NCI-H69 (cell line): Measurements from ENCODE around the gene ESRRA.

Experiments used
- DNase-seq: peaks from one replicate; lab custom pipeline; 2025; lab: John Stamatoyannopoulos, UW

Gene ESRRA

DNA sequence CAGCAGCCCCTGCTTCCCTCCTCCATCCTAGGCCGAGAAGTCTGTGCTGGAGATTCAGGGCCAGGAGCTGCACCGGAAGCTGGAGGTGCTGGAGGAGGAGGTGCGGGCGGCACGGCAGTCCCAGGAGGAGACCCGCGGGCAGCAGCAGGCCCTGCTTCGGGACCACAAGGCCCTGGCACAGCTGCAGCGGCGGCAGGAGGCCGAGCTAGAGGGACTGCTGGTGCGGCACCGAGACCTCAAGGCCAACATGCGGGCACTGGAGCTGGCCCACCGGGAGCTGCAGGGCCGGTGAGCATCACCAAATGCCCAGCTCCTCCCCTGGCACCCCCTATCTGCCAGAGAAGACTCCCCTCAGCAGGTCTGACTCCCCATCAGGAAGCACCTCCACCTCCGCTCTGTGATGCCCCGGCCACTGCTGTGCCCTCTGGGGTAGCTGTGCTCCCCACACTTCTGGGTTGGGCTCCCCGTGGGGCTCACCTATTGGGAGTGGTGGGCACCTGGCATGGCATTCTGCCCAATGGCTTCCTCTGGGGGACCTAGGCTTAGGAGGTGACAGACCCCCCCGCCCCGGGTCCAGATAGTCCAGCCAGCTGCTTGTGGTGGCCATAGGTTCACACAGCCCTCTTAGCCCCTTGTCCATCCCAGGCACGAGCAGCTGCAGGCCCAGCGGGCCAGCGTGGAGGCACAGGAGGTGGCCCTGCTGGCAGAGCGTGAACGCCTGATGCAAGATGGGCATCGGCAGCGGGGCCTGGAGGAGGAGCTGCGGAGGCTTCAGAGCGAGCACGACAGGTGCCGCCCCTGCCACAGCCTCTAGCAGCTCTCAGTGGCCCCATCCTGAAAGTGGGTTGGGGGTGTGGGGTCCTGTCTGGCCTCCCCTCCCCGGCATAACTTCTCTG is 47.0 kb downstream of the ESRRA start:
- DNase-seq: peak; percentile 87

DNA sequence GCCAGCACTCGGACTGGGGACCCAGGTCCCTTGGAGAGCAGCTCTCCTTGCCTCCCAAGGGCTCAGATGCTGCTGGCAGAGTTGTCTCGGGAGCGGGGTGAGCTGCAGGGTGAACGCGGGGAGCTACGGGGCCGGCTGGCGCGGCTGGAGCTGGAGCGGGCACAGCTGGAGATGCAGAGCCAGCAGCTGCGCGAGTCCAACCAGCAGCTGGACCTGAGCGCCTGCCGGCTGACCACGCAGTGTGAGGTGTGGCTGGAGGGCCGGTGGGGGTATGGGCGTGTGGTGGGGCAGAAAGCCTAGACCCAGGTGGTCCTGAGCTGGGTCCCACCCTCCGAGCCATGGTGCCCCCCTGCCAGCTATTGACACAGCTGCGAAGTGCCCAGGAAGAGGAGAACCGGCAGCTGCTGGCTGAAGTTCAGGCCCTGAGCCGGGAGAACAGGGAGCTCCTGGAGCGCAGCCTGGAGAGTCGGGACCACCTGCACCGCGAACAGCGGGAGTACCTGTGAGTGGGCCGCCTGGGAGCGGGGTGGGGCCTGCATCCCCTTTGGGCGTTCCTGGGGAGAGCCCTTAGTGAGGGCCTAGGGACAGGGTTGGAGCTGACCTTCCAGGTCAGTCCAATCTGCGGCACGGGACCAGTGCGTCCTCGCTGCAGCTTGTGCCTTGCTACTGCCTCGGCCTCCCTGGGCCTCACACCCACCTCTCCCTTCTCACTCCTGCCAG is 47.8 kb downstream of the ESRRA start:
- peak; percentile 88 for DNase-seq

DNA sequence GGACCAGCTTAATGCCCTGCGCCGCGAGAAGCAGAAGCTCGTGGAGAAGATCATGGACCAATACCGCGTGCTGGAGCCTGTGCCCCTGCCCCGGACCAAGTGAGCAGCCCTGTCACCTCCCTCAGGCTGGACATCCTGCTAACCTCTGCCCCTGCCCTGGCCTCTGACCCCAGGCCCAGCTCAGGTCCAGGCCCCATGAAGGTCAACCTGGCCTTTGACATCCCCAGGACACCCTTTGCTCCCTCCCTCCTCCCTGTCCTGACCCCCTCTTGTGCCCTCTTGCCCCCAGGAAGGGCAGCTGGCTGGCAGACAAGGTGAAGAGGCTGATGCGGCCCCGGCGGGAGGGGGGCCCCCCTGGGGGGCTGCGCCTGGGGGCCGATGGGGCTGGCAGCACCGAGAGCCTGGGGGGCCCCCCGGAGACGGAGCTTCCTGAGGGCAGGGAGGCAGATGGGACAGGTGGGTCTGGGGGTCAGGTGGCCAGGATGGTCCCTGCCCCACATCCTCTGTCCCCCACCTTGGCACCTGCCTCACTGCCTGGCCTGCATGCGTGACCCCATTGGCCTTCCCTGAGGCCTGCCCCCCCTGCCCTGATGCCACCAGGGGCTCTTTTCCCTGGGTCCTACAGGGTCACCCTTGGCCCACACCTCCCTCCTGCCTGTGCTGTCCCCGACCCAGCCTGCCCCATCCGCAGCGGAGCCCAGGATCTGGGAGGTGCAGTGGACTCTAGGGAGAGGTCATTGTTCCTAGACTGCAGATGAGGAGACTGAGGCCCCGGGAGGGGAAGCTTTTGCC is 48.6 kb downstream of the ESRRA start:
- no peak for DNase-seq

DNA sequence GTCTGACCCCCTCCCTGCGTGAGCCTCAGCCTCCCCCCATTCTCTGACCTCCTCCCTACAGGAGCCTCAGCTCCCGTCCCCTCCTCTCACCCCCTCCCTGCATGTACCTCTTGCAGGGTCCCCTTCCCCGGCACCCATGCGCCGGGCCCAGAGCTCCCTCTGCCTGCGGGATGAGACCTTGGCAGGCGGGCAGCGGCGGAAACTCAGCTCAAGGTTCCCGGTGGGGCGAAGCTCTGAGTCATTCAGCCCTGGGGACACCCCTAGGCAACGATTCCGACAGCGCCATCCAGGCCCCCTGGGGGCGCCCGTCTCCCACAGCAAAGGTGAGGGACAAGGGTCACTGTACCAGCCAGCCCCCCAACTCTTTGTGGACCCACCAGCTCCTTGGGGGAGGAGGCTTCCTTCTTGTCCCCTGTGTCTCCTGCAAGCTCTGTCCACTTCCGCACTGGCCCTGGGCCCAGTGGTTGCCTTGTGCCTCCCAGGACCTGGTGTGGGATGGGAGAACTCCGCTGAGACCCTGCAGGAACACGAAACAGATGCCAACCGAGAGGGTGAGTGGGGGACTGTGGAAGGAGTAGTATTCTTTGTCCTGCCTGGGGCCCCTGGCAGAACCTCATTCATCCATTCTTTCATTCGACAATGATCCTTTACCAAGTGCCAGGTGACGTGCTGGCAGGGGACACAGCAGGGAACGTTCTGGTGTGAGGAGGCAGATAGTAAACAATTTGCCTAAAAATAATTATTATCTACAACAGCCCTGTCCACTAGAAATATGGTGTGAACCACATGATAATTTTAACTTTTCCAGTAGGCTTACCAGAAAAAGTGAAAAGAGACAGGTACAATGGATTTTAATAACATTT is 50.0 kb downstream of the ESRRA start:
- peak; percentile 94 for DNase-seq

DNA sequence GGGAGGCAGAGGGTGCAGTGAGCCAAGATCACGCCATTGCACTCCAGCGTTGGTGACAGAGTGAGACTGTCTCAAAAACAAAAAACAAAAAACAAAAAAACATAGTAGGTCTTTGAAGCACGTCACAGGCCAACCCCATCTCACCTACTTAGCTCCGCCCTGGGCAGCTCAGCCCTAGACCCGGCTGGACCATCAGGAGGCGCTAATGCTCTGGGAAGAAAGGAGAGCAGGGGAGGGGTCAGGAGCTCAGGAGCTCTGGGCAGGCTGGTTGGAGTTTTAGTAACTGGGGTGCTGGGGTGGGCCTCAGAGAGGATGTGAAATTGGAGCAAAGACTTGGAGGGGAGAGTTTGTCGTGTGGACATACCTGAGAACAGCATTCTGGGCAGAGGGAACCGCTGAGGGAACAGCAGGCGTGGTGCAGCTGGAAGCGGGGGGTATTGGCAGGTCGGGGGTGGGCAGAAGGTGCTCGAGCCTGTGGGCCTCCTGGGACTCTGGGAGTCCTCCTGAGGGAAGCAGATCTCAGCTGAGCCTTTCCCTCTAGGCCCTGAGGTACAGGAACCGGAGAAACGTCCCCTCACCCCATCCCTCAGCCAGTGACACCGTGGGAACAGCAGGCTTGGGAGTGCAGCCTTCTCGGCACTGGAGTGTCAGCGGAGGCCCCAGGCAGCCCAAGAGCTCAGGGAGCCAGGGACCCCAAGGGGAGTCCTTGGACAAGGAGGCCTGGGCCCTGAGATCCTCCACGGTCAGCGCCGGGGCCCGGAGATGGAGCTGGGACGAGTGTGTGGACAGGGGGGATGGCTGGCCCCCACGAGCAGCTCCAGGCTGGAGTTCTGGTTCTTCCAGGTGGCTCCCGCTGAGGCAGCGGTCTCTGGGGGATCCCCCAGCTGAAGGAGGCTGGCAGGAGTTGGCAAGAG is 51.4 kb downstream of the ESRRA start:
- peak; percentile 82 for DNase-seq

DNA sequence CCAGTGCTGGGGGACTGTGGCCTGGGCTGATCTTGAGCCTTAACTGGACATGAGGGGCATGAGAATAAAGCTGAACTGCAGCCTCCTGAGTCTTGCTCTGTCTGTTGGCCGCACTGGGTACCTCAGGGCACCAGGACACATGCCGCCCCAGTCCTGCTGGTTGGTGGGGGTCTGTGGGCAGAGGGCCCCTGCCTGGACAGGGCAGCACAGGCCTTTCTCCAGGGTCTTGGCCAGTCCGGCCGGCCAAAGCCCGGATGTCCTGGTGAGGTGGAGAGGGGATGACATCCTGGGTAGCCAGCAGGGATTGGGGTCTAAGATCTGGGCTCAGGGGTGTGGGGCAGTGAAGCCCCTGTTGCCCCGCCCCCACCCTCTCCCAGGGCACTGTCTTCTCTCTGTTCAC is 52.1 kb downstream of the ESRRA start:
- no peak for DNase-seq

DNA sequence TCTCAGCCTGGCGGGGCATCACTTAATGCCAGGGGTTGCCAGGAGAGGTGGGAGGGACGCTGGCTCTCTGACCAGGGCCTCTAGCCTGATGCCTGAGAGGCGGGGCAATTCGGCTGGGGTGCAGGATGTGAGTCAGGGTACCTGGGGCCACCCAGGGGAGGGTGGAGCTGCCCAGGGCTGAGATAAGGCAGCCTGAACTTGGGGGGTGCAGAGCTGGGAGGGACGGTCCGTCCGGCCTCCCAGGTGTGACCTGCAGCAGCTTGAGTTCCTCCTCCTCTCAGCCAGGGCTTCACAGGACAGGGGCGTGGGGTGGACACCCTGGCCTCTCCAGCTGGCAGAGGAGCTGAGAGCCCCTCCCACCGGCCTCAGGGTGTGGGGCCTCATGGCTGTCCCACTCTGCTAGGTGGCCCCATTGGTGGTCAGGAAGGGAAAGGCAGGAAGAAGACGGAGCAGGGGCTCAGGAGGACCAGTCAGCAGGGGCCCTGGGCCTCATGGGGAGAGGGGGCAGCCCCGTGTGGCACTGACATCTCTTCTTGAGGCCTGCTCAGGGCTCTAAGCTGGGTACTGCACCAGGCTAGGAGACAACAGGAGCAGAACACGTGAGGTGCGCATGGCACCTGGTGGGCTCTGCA is 52.7 kb downstream of the ESRRA start:
- no peak for DNase-seq

DNA sequence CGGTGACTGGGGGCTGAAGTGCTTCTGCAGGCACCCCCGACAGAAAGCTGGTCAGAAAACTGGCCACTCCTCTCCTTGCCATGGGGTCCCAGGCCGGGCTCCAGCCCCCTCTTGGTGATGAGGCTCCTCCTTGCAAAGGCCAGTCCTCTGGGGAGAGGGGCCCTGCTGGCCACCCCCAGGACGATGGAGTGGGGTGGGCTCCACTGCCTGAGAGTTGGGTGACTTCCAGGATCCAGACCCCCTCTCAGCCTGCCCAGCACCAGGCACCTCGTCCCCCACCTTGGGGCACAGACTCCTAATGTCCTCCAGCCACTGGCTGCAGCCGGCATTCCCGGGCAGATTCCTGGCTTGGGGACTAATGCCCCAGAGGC is 53.2 kb downstream of the ESRRA start:
- DNase-seq: no peak

DNA sequence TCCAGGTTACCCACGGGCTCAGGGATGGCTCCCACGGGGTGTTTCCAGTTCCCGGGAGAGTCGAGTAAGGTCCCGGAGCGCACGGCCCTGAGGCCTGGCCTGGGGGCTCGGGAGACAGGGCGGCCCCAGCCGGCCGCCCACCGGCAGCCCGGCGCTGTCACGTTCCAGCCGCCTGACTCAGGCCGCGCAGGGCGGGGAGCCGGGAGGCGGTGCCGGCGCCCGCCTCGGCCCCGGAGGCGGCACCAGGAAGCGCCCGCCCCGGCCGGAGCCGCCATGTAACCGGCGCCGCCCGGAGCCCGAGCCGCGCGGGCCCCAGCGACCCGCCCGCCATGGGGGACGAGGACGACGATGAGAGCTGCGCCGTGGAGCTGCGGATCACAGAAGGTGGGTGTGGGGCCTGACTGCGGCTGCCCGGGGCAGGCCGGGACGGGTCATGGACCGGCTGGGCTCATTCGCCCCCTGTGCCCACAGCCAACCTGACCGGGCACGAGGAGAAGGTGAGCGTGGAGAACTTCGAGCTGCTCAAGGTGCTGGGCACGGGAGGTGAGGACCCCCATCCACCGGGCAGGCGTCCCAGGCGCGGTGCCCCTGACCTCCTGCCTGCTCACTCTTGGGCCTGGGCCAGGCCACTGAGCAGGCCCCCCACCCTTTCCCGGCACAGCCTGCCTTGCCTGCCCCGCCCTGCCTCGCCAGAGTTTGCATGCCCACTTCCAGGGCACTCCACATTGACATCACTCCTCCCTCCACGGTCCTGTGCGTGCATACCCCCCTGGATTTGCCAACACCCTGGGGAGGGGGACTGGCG is 53.8 kb downstream of the ESRRA start, which contains the start of gene RPS6KA4:
Gene RPS6KA4 (plus strand): TSS at position 256 of the 805 bp plus-strand sequence. CDS start 74 bp downstream, at position 330.
- peak; percentile 81 for DNase-seq

DNA sequence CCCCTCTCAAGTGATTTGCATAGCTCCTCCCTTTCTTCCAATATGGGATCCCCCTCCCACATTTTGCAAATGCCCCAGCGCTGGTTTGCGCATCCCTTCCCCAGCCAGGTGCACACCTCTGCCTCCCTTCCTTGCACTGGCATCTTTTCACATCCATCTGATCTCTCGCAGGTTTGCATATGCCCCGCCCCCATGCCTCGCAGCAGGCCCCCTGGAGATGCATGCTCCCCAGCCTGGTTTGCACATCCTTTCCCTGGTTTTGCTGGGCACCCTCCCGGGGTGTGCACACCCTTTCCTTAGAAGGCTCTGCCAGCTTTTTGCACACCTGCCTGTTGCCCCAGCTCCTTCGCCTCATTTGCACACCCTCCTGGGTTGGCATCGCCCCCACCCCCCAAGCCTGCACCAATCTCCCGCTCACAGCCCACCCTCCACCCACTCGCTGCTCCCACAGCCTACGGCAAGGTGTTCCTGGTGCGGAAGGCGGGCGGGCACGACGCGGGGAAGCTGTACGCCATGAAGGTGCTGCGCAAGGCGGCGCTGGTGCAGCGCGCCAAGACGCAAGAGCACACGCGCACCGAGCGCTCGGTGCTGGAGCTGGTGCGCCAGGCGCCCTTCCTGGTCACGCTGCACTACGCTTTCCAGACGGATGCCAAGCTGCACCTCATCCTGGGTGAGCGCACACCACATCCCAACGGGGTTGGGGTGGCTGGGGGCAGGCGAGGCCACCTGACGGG is 54.6 kb downstream of the ESRRA start:
- peak; percentile 70 for DNase-seq

DNA sequence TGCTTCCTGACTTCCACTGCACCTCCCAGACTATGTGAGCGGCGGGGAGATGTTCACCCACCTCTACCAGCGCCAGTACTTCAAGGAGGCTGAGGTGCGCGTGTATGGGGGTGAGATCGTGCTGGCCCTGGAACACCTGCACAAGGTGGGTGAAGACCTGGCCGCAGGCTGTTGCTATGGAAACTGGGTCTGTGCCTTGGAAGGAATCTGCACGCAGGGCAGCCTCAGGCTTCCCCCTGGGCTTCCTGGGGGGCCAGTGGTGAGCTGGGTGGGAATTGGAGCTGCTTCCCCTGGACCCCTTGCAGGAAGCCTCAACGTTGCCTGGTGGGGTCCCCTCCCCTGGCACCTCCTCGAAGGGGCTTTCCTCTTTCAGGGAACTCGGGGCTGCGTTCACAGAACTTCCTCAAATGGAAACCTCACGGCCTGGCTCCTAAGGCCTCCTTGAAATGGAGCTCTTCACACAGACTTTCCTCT is 55.2 kb downstream of the ESRRA start:
- DNase-seq: no peak

DNA sequence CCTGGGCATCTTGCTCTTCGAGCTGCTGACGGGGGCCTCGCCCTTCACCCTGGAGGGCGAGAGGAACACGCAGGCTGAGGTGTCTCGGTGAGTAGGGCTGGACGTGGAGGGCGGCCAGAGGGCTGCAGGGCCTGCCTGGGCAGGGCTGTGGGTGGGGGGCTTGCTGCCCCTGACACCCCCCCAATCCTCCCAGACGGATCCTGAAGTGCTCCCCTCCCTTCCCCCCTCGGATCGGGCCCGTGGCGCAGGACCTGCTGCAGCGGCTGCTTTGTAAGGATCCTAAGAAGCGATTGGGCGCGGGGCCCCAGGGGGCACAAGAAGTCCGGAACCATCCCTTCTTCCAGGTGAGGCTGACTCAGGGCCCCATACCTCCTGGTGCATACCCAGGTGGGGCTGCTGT is 56.3 kb downstream of the ESRRA start:
- DNase-seq: no peak

DNA sequence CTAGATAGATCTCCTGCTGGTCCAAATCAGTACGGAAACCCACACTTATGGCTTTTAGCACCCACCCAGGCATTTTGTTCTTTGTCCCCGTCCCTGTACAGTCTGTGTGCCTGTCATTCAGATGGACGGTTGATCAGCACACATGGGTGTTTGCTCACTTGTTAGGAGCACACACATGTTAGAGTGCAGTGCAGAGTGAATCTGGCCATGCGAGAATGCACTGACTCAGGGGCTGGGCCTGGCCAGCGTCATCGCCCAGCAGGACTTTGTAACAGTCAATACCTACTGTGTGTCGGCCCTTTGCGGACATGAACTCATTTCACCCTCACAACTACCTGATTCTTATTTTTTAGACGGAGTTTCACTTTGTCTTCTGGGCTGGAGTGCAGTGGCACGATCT is 57.0 kb downstream of the ESRRA start:
- no peak for DNase-seq

DNA sequence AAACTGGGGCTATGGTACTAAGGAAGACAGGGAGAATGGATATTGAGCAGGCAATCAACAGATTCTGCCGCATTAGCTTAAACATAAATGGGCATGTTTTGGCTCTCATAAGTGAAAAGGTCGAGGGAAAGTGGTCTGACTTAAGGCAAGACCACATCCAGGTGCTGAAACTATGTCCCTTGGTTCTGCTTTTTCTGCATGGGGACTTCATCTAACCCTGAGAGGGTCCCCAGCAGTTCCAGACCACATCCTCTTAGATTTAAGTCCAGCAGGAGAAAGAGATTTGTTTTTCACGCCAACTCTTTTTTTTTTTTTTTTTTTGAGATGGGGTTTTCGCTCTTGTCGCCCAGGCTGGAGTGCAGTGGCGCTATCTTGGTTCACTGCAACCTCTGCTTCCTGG is 59.1 kb downstream of the ESRRA start:
- no peak for DNase-seq

DNA sequence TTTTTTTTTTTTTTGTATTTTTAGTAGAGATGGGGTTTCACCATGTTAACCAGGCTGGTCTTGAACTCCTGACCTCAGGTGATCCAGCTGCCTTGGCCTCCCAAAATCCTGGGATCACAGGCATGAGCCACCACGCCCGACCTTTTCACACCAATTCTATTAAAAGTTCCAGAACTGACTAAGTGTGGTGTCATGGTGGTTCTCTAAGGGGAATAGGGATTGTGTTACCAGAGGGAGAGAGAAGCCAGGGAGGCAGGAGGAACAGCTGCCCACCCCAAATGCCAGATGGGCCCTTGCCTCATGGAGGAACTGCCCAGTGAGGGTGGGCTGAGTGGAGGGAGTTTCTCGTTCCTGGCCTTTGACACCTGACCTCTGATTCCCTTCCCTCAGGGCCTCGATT is 59.6 kb downstream of the ESRRA start:
- DNase-seq: no peak
